Astrocyte (in vitro differentiated cells and primary cell): ENCODE measurements around the gene AGAP6.

Experiments used
- EZH2 ChIP-seq: IDR thresholded peaks from 2 replicates; pipeline ENCODE4 v1.6.1; 2012; ENCODE audit warnings: mild to moderate bottlenecking, low read length, inconsistent platforms; ENCODE audit not compliant: insufficient read depth
- TF ChIP-seq, protein P1 (sequence below): IDR thresholded peaks from 2 replicates; pipeline ENCODE4 v1.5.1; 2011; ENCODE audit warnings: low read depth, mild to moderate bottlenecking, inconsistent platforms, low read length, moderate library complexity; ENCODE audit not compliant: insufficient read depth

- TF ChIP-seq EZH2: no peak
- TF ChIP-seq, protein P1, sequence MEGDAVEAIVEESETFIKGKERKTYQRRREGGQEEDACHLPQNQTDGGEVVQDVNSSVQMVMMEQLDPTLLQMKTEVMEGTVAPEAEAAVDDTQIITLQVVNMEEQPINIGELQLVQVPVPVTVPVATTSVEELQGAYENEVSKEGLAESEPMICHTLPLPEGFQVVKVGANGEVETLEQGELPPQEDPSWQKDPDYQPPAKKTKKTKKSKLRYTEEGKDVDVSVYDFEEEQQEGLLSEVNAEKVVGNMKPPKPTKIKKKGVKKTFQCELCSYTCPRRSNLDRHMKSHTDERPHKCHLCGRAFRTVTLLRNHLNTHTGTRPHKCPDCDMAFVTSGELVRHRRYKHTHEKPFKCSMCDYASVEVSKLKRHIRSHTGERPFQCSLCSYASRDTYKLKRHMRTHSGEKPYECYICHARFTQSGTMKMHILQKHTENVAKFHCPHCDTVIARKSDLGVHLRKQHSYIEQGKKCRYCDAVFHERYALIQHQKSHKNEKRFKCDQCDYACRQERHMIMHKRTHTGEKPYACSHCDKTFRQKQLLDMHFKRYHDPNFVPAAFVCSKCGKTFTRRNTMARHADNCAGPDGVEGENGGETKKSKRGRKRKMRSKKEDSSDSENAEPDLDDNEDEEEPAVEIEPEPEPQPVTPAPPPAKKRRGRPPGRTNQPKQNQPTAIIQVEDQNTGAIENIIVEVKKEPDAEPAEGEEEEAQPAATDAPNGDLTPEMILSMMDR: no peak
Observed at GRCh38 chr10:50025627-50026026, 37.4 kb downstream of the AGAP6 start.
